Hepatocyte (in vitro differentiated cells): ENCODE data around the gene DDX54. TPM values are rescaled to one million over a fixed set of nuclear protein-coding genes. Genes with fewer than 3 reads are reported as not detected.

Source experiments
- DNase-seq: peaks from one replicate; pipeline ENCODE4 v3.0.0-alpha.2; 2016; ENCODE audit warnings: low spot score
- H2AFZ ChIP-seq: fragments of 200-600 bp; sonication (generic); 2 replicates; pipeline ENCODE4 v1.6.0; 2016; ENCODE audit warnings: antibody characterized with exemption, mild to moderate bottlenecking
- H3K27ac ChIP-seq: fragments of 200-600 bp; sonication (generic); 2 replicates; pipeline ENCODE4 v1.5.1; 2016; ENCODE audit warnings: mild to moderate bottlenecking
- H3K27me3 ChIP-seq: fragments of 200-600 bp; sonication (generic); 2 replicates; pipeline ENCODE4 v1.6.1; 2016
- H3K36me3 ChIP-seq: fragments of 200-600 bp; sonication (generic); replicated peaks from 2 replicates; pipeline ENCODE4 v1.5.1; 2016; ENCODE audit warnings: low read depth; ENCODE audit not compliant: insufficient read depth
- H3K4me1 ChIP-seq: fragments of 200-600 bp; sonication (generic); 2 replicates; pipeline ENCODE4 v1.5.1; 2016; ENCODE audit warnings: mild to moderate bottlenecking, moderate library complexity; ENCODE audit not compliant: insufficient read depth
- H3K4me2 ChIP-seq: fragments of 200-600 bp; sonication (generic); 2 replicates; pipeline ENCODE4 v1.6.0; 2016
- H3K4me3 ChIP-seq: fragments of 200-600 bp; sonication (generic); 2 replicates; pipeline ENCODE4 v1.5.1; 2016; ENCODE audit warnings: mild to moderate bottlenecking
- H3K79me2 ChIP-seq: fragments of 200-600 bp; sonication (generic); 2 replicates; pipeline ENCODE4 v1.6.0; 2017; ENCODE audit warnings: mild to moderate bottlenecking
- H3K9me2 ChIP-seq: fragments of 200-600 bp; sonication (generic); replicated peaks from 2 replicates; pipeline ENCODE4 v1.6.0; 2017; ENCODE audit warnings: mild to moderate bottlenecking; ENCODE audit not compliant: insufficient read depth
- H3K9me3 ChIP-seq: fragments of 200-600 bp; sonication (generic); 2 replicates; pipeline ENCODE4 v1.5.1; 2016; ENCODE audit warnings: low read depth, mild to moderate bottlenecking
- H4K20me1 ChIP-seq: fragments of 200-600 bp; sonication (generic); 2 replicates; pipeline ENCODE4 v1.6.0; 2016; ENCODE audit warnings: mild to moderate bottlenecking; ENCODE audit not compliant: insufficient read depth, poor library complexity, severe bottlenecking
- CTCF ChIP-seq: fragments of 200-600 bp; sonication (generic); IDR thresholded peaks from 2 replicates; pipeline ENCODE4 v1.5.1; 2016; ENCODE audit warnings: antibody characterized with exemption, mild to moderate bottlenecking; ENCODE audit not compliant: poor library complexity
- EZH2 ChIP-seq: fragments of 200-600 bp; sonication (generic); IDR thresholded peaks from 2 replicates; pipeline ENCODE4 v1.6.1; 2016; ENCODE audit warnings: antibody characterized with exemption, mild to moderate bottlenecking, borderline replicate concordance
- EZH2phosphoT487 ChIP-seq: fragments of 200-600 bp; sonication (generic); IDR thresholded peaks from one replicate; pipeline ENCODE4 v1.6.1; 2018; ENCODE audit warnings: antibody characterized with exemption, mild to moderate bottlenecking, low read depth, moderate library complexity; ENCODE audit not compliant: unreplicated experiment, severe bottlenecking
- WGBS: methylation state at CpG from one replicate; pipeline ENCODE4 v1.1.6; 2016; ENCODE audit warnings: low lambda C conversion rate; ENCODE audit errors: missing lambda C conversion rate; 5-methylcytosine and 5-hydroxymethylcytosine counted together
- polyA plus RNA-seq: library from polyadenylated mRNA; unstranded; fragments of >200 nt; fragmentation: Nextera tagmentation; extraction: Ambion mirVana; gene quantifications from 2 replicates; pipeline ENCODE4 v1.2.1, GENCODE V29; 2016
- total RNA-seq: library from RNA; depleted of rRNA; stranded (reverse); fragments of >200 nt; gene quantifications from 2 replicates; pipeline ENCODE4 v1.2.3, GENCODE V29; 2014

The DDX54 gene
- total and polyA plus RNA-seq, 2 experiments from 2014 or later: 37.8 to 52.6 TPM

- H3K4me2 ChIP-seq: no peak overlapping the region
- H3K4me1 ChIP-seq: no peaks in the 10 kb centered on the region
- TF ChIP-seq EZH2phosphoT487 (no peak), EZH2 (no peak), CTCF (no peak)
- no peaks in the 10 kb centered on the region for H4K20me1 ChIP-seq
- no peaks in the 10 kb centered on the region for H3K9me3 ChIP-seq
- H3K36me3 ChIP-seq: no peaks in the 10 kb centered on the region
- no peaks in the 10 kb centered on the region for H3K9me2 ChIP-seq
- no peaks in the 10 kb centered on the region for H3K27me3 ChIP-seq
- DNase-seq: no peak
- H3K79me2 ChIP-seq: no peaks in the 10 kb centered on the region
- no peak overlapping the region for H3K27ac ChIP-seq
- WGBS: 90% methylated on average over 22 of the region's 22 CpGs
- H3K4me3 ChIP-seq: no peak overlapping the region
- H2AFZ ChIP-seq: no peak overlapping the region
Measured at GRCh38 chr12:113115455-113116126, 69.7 kb downstream of the DDX54 start.

- Histone ChIP-seq H3K79me2 (no peaks in the 10 kb centered on the region), H3K9me2 (no peaks in the 10 kb centered on the region), H3K4me3 (no peak overlapping the region), H3K9me3 (no peaks in the 10 kb centered on the region), H2AFZ (no peak overlapping the region), H3K4me1 (no peaks in the 10 kb centered on the region), H3K4me2 (no peak overlapping the region), H3K27me3 (peaks cover 4% of the 10 kb centered on the region), H4K20me1 (no peaks in the 10 kb centered on the region), H3K27ac (no peak overlapping the region), H3K36me3 (no peaks in the 10 kb centered on the region)
- WGBS: 87% methylated on average over 15 of the region's 19 CpGs
- DNase-seq: no peak
- TF ChIP-seq CTCF (no peak), EZH2phosphoT487 (no peak), EZH2 (no peak)
Measured at GRCh38 chr12:113114447-113115178, 70.7 kb downstream of the DDX54 start.

GRCh38 chr12:113113397-113113796, 71.9 kb downstream of the DDX54 start:
- no peaks in the 10 kb centered on the region for H3K9me2 ChIP-seq
- no peak overlapping the region for H3K27ac ChIP-seq
- H4K20me1 ChIP-seq: no peaks in the 10 kb centered on the region
- no peak for DNase-seq
- WGBS: 74% methylated on average over 2 of the region's 2 CpGs
- H3K4me1 ChIP-seq: no peaks in the 10 kb centered on the region
- no peak overlapping the region for H3K4me3 ChIP-seq
- TF ChIP-seq EZH2 (no peak), EZH2phosphoT487 (no peak), CTCF (no peak)
- no peak overlapping the region for H3K4me2 ChIP-seq
- H3K79me2 ChIP-seq: no peaks in the 10 kb centered on the region
- H3K36me3 ChIP-seq: no peaks in the 10 kb centered on the region
- no peaks in the 10 kb centered on the region for H3K9me3 ChIP-seq
- H3K27me3 ChIP-seq: peaks cover 4% of the 10 kb centered on the region
- no peak overlapping the region for H2AFZ ChIP-seq
